ENCODE results near the gene MAEA. TPM values are rescaled to one million over a fixed set of nuclear protein-coding genes. Genes with fewer than 3 reads are reported as not detected.

MAEA gene
- polyA plus RNA-seq, 1 experiment, result 94.4 TPM

DNA sequence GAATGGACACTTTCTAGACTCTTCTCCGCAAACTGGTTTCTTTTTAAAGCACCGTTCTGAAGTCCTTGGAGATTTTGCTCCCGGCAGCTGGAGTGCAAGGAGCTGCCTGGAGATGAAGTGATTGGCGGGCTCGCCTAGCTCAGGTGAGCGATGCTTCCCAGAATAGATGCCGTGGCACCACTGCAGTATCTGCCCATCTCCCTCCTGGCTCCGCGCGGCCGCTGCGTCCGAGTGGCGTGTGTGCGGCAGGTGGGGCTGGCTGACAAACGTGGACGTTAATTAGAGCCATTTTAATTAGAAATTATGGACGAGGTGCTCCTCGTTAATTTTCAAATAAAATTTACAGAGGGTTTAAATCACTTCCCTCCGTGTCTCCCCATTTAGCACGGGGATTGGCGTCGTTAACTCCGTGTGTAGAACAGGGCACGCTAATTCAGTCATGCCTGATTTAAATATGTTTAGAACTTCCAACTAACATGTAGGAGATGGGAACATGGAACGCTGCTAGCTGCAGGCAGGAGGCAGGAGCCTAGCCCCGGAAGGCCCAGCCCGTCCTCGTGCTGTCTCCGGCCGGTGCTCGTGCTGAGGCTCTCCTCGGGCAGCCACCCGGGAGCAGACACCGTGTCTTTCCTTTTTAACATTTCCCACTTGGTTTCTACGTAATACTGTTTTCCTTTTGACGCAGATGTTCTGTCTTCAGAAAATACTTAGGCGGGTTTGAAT is 68.9 kb downstream of the MAEA start:
- TF ChIP-seq, protein P1, sequence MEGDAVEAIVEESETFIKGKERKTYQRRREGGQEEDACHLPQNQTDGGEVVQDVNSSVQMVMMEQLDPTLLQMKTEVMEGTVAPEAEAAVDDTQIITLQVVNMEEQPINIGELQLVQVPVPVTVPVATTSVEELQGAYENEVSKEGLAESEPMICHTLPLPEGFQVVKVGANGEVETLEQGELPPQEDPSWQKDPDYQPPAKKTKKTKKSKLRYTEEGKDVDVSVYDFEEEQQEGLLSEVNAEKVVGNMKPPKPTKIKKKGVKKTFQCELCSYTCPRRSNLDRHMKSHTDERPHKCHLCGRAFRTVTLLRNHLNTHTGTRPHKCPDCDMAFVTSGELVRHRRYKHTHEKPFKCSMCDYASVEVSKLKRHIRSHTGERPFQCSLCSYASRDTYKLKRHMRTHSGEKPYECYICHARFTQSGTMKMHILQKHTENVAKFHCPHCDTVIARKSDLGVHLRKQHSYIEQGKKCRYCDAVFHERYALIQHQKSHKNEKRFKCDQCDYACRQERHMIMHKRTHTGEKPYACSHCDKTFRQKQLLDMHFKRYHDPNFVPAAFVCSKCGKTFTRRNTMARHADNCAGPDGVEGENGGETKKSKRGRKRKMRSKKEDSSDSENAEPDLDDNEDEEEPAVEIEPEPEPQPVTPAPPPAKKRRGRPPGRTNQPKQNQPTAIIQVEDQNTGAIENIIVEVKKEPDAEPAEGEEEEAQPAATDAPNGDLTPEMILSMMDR (IDR thresholded peaks at IDR 0.05; ENCODE audit: insufficient read depth, low read depth, low read length), result no peak
- Histone ChIP-seq H3K27me3 (ENCODE audit: control insufficient read depth, insufficient read depth, low read length) (no peaks in the 10 kb centered on the region), H3K36me3 (ENCODE audit: control insufficient read depth, insufficient read depth, low read length) (peaks cover 13% of the 10 kb centered on the region), H3K4me3 (ENCODE audit: low read depth, low read length) (no peak overlapping the region)
- POLR2A ChIA-PET, result no interaction called here
- no peak for DNase-seq (ENCODE audit: low read depth)
- CTCF ChIA-PET, result interaction anchor here (0.6 to 9.9 kb wide), 3 partner anchors 155 to 425 kb away, joined by 4 to 103 read pairs (median 12); no protein-coding TSS in a partner anchor

DNA sequence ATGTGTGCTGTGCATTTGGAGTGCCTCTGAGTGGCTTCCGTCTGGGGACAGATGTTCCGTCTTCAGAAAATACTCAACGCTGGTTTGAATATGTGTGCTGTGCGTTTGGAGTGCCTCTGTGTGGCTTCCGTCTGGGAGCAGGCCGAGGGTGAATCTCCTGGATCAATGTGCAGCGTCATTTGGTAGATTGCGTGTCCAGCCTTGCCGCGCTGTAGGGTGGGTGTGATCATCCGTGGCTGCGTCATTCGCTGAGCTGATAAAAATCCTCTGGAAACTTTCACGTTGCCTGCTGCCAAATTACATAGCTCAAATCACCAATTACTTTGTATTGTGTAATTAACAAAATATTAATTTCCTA is 69.4 kb downstream of the MAEA start:
- peaks cover 12% of the 10 kb centered on the region for H3K36me3 ChIP-seq (ENCODE audit: control insufficient read depth, insufficient read depth, low read length)
- no peak overlapping the region for H3K4me3 ChIP-seq (ENCODE audit: low read depth, low read length)
- ChIA-PET CTCF (interaction anchor here (0.6 to 9.9 kb wide), 3 partner anchors 154 to 424 kb away, joined by 4 to 103 read pairs (median 12); no protein-coding TSS in a partner anchor), POLR2A (no interaction called here)
- H3K27me3 ChIP-seq (ENCODE audit: control insufficient read depth, insufficient read depth, low read length), result no peaks in the 10 kb centered on the region
- no peak for DNase-seq (ENCODE audit: low read depth)
- TF ChIP-seq, protein P1 (IDR thresholded peaks at IDR 0.05; ENCODE audit: insufficient read depth, low read depth, low read length), result no peak

DNA sequence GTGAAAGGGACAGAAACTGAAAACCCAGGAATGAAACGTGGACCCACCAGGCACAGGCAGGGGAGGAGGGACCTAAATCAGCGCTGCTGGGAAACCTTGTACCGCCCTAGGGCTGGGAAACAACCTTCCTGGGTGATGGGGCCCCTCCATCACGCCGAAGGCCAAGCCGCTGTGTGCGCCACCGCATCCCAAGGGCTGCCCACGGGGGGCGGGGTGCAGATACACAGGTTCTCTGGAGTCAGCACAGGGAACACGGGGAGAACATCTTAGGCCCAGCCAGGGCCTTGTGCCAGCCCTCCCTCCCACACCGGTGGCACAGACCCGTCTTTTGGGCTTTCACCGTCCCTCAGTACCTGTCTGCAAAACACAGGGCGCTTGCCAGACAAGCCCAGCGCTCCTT is 70.3 kb downstream of the MAEA start:
- no peak for DNase-seq (ENCODE audit: low read depth)
- Histone ChIP-seq H3K27me3 (ENCODE audit: control insufficient read depth, insufficient read depth, low read length) (no peaks in the 10 kb centered on the region), H3K4me3 (ENCODE audit: low read depth, low read length) (no peak overlapping the region), H3K36me3 (ENCODE audit: control insufficient read depth, insufficient read depth, low read length) (peaks cover 9% of the 10 kb centered on the region)
- ChIA-PET POLR2A (interaction anchor here (0.6 kb wide), 1 partner anchor 349 kb away, joined by 8 read pairs; the partner anchor contains the start of gene FGFRL1), CTCF (interaction anchor here (1.1 to 9.9 kb wide), 3 partner anchors 13 to 270 kb away, joined by 3 to 103 read pairs (median 3); partner anchors contain the start of gene UVSSA)
- TF ChIP-seq, protein P1 (IDR thresholded peaks at IDR 0.05; ENCODE audit: insufficient read depth, low read depth, low read length), result no peak

DNA sequence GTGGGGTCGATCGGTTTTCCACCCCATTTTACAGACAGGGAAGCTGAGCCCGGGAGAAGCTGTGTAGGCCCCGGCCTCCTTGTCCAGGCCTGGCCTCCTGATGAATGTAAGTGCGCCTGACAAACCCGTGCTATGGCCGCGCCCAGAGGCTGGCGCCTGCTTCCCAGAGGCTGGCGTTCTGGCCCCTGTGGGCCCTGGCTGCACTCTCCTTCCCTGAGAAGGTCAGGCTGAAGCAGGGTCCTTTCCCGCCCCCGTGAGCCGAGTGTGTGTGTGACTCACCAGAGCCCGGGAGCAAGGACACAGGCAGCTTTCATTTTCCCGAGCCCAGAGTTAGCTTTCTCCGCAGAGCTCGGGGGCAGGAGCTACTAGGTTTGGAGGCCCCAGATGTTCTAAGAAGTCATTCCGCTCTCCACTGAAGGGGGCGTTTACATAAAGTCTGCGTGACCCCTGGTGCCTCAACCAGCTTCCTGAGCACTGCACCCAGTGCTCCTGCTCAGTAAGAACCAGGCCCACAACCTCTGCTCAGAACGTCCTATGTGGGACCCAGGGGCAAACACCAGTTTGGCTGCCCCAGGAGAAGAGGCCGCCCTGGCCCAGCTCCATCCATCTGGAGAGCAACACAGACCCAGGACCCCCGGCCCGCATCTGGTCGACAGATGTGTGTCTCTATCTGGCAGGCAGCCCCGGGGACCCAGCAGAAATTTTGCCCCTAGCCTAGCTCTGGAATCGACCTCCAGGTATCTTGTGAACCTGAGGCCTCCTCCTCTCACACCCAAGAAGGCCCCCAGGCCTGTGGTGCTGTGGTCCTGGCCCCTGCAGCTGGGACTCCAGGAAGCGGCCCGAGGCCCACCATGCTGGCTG is 71.0 kb downstream of the MAEA start:
- no peak overlapping the region for H3K4me3 ChIP-seq (ENCODE audit: low read depth, low read length)
- DNase-seq (ENCODE audit: low read depth), result no peak
- TF ChIP-seq, protein P1 (IDR thresholded peaks at IDR 0.05; ENCODE audit: insufficient read depth, low read depth, low read length), result no peak
- POLR2A ChIA-PET, result interaction anchor here (0.6 kb wide), 1 partner anchor 350 kb away, joined by 8 read pairs; the partner anchor contains the start of gene FGFRL1
- peaks cover 7% of the 10 kb centered on the region for H3K36me3 ChIP-seq (ENCODE audit: control insufficient read depth, insufficient read depth, low read length)
- CTCF ChIA-PET, result interaction anchor here (0.6 to 9.9 kb wide), 5 partner anchors 13 to 271 kb away, joined by 3 to 103 read pairs (median 3); partner anchors contain the start of gene UVSSA
- H3K27me3 ChIP-seq (ENCODE audit: control insufficient read depth, insufficient read depth, low read length), result no peaks in the 10 kb centered on the region

DNA sequence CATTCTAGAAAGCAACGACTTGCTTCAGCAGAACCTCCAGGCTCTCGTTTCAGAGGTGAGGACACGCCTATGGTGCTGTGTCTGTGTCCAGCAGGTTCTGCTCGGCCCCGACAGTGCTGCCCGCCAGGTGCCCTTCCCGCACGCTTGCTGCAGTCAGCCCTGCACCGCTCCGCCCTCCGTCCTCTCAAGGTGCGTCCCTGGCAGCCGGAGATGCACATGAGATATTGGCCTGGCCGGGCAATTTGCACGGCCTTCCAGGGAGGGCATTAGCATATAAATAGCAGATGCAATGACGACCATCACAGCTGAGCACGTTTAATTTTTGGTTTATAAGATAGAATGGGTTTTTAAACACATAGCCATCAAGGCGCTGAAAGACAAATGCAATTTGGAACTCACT is 71.7 kb downstream of the MAEA start:
- ChIA-PET CTCF (interaction anchor here (1.0 to 9.9 kb wide), 3 partner anchors 14 to 270 kb away, joined by 3 to 103 read pairs (median 4); partner anchors contain the start of gene UVSSA), POLR2A (no interaction called here)
- TF ChIP-seq, protein P1 (IDR thresholded peaks at IDR 0.05; ENCODE audit: insufficient read depth, low read depth, low read length), result no peak
- no peak overlapping the region for H3K4me3 ChIP-seq (ENCODE audit: low read depth, low read length)
- DNase-seq (ENCODE audit: low read depth), result no peak
- H3K27me3 ChIP-seq (ENCODE audit: control insufficient read depth, insufficient read depth, low read length), result no peaks in the 10 kb centered on the region
- H3K36me3 ChIP-seq (ENCODE audit: control insufficient read depth, insufficient read depth, low read length), result peaks cover 6% of the 10 kb centered on the region

Data from BJ (cell line).